Amniotic stem cell (primary cell): Measurements from ENCODE around the gene PKN1.

Experiments used
- DNase-seq: peaks from one replicate; lab custom pipeline; 2025; lab: John Stamatoyannopoulos, UW

Gene PKN1

DNA sequence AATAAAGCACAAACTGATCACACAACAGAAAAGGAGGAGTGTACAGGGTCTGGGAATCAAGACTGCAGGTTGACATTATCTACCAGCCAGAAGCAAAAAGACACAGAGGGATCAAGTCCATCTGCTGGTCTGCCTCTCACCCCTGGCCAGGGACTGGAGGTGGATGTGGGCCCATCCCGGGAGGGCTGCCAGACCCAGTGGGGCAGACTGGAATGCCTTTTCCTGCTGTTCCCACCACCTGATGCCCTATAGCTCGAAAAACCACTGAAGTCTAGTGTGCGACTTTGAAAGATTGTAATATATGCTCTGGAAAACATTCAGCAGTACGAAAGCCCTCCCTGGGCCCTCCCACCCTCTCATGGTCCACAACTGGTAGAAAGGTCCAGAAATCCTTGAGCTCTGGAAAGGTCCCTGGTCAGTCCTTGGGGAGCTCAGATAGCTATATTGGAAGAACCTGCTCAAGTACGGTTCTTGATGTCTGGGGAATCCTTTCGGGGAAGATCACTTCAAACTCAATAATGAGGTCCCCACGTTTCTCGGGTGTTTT, 82.5 kb downstream of the PKN1 start:
- DNase-seq = no peak

DNA sequence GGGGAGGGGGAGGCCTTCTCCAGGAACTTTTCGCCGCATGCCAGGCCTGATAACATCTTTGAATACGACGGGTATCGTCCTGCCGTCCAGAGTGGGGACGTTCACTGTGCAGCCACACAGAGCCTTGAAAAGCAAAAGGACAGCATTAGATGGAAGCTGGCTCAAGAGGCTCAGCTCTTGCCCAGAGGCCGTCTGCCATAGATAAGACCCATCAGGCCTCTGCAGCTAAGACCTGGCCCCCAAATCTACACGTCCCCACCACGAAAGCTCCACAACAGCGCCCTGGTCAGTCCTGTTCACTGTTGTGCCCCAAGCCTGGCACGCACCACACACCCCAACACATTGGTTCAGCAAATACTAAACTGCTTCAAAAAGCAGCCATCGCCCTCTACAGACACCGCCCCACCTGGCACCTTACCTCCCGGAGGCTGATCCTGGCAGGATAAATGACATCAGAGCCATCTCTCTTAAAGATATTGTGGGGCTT, 83.0 kb downstream of the PKN1 start:
- DNase-seq = no peak

DNA sequence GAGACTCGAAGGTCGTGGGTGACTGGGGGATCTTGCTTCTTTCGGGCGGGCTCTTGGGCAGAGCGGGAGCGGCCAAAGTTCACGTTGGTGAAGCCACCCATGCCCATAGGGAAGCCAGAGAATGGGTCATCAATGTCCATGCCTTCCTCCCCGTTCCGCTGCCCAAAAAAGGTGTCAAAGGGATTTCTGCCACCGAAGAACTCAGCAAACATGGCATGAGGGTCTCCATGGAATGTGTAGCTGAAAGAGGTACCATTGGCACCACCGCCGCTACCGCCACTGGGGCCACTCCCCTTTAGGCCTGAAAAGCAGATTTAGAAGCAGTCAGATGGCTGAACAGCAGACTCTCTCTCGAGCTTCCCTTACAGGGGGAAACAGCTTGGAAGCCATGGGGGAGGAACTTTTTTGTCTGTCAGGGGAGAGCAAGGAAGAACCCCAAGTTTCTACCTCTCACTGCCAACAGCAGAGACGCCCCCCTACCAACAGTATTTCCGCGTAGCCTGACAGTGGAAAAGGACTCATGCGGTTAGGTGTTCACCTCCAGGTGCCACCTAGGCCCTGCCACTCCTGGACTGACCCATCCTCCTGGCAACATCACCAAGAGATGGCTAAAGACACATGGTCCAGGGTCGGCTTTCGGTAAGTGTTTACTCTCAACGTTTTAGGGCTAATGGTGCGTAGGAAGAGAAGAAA, 83.8 kb downstream of the PKN1 start:
- DNase-seq = no peak

DNA sequence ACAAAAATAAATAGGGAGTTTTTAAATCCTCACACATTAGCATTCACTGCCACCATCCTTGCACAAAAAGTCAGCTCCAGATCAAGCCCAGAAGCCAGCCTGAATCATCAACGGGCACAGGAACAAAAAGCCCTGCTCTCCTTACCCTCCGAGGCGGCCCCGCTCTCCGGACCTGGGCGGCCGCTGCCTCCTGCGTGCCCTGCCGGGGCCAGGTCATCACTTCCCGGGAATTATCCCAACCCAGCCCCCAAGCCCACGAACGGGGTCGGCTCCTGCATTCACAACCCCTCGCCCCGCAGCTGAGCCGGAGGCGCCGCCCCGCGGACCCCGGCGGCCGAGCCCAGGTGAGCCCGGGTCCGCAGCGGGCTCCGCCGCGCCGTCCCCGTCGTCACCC, 84.3 kb downstream of the PKN1 start:
- DNase-seq = no peak

DNA sequence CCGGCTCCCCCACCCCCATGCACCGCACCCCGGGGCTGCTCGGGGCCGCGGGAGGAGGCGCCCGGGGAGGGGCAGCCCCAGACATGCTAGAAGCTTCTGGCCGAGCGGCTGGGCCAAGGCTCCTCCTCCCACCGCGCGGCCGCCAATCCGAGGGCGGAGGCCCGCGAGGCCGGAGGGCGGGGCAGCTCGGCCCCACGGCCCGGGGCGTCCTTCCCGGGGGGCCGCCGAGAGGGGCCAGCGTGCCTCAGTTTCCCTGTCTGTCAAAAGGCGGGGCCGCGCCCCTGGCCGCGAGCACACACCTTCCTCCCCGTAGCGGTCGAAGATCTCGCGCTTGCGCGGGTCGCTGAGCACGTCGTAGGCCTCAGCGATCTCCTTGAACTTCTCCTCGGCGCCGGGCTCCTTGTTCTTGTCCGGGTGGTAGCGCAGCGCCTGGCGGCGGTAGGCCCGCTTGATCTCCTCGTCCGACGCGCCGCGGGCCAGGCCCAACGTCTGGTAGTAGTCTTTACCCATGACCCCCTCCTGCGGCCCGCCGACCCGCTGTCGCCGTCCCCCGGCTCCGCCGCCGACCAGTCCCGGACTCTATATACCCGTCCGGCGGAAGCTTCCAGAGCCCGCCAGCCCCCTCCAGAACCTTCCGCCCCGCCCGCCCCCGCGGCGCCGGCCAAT, 84.9 kb downstream of the PKN1 start, which contains the start of gene DNAJB1:
TSS of gene DNAJB1 (minus strand) at position 558 of the 666 bp plus-strand sequence. CDS start at position 510, 48 bp downstream.
- DNase-seq = no peak

DNA sequence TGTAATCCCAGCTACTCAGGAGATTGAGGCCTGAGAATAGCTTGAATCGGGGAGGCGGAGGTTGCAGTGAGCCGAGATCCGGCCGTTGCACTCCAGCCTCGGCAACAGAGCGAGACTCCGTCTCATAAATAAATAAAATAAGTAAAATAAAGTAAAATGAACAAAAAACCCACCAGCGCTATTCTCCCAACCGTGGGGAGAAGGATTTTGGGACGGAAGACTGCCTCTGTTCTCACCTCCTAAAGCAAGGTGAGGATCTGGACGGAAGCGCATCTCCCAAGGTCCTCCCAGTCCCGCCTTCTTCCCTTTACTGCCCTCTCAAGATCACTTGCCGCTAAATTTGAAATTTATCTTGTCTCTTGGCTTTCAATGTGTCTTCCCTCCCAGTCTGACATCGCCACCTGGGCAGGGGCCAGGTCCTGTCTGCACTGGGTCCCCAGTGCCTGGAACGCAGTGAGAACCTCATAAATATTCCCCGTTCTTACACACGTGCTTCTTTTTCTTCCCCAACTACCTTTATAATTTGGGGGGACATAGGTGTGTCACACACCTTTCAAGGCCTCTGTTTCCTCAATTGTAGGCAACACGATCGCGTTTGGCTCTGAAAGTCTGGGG, 86.2 kb downstream of the PKN1 start:
- DNase-seq = no peak

DNA sequence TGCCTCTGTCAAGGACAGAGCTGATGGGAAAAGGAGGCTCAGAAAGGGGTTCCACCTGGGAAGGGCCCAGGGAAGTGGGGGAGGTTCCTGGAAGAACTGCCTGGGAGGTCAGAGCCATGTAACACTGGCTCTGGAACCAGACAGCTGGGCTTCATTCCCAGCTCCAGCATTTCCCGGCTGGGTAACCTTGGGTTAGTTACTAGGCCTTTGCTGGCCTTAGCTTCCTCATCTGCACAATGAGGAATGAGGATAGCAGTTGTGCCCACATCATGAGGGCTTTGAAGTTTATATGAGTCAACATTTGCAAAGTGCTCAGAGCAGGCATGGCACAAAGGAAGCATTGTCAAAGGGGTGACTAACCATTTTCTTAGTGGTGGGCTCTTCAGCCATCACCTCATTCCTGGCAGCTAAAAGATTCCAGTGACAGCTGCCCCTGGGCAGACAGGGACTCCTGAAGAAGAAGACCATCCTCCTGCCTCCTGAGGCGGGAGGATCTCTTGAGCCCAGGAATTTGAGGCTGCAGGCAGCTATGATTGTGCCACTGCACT, 86.8 kb downstream of the PKN1 start:
- DNase-seq = no peak

DNA sequence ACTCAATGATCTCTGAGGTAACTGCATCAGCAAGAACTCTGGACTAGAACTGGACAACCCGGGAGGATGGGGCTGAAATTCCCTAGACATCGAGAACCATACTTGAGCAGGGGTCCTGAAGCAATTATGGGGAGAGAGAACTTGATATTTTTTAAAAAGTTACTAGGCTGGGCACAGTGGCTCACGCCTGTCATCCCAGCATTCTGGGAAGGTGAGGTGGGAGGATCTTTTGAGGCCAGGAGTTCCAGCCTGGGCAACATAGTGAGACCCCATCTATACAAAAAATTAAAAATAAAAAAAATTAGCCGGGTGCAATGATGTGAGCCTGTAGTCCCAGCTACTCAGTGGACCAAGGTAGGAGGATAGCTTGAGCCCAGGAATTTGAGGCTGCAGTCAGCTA, 87.4 kb downstream of the PKN1 start:
- no peak for DNase-seq
